ENCODE measurements around the gene KIZ. TPM values are rescaled to one million over a fixed set of nuclear protein-coding genes. Genes with fewer than 3 reads are reported as not detected.

KIZ gene
- total RNA-seq, 1 donor from 2014 or later: 15.0 TPM

- no peak for DNase-seq (ENCODE audit: low spot score)
- TF ChIP-seq CTCF (IDR thresholded peaks at IDR 0.05; ENCODE audit: unreplicated experiment): no peak
- no peaks in the 10 kb centered on the region for H3K9me3 Mint-ChIP-seq (ENCODE audit: unreplicated experiment)
- H3K27ac Mint-ChIP-seq (ENCODE audit: unreplicated experiment): no peak overlapping the region
- no peaks in the 10 kb centered on the region for H3K27me3 Mint-ChIP-seq (ENCODE audit: unreplicated experiment)
- H3K4me1 Mint-ChIP-seq (ENCODE audit: unreplicated experiment): no peaks in the 10 kb centered on the region
- no peaks in the 10 kb centered on the region for H3K36me3 Mint-ChIP-seq (ENCODE audit: low read depth, unreplicated experiment)
- no peak overlapping the region for H3K4me3 Mint-ChIP-seq (ENCODE audit: unreplicated experiment)
Observed at GRCh38 chr20:21143194-21143890, 17.5 kb downstream of the KIZ start.

- Mint-ChIP-seq H3K27me3 (ENCODE audit: unreplicated experiment) (no peaks in the 10 kb centered on the region), H3K27ac (ENCODE audit: unreplicated experiment) (no peak overlapping the region), H3K4me3 (ENCODE audit: unreplicated experiment) (no peak overlapping the region), H3K4me1 (ENCODE audit: unreplicated experiment) (no peaks in the 10 kb centered on the region), H3K36me3 (ENCODE audit: low read depth, unreplicated experiment) (no peaks in the 10 kb centered on the region), H3K9me3 (ENCODE audit: unreplicated experiment) (no peaks in the 10 kb centered on the region)
- DNase-seq (ENCODE audit: low spot score): no peak
- no peak for TF ChIP-seq CTCF (IDR thresholded peaks at IDR 0.05; ENCODE audit: unreplicated experiment)
Observed at GRCh38 chr20:21145424-21145823, 19.5 kb downstream of the KIZ start.

GRCh38 chr20:21146215-21146614 lies 20.3 kb downstream of the KIZ start:
- H3K9me3 Mint-ChIP-seq (ENCODE audit: unreplicated experiment): no peaks in the 10 kb centered on the region
- H3K4me3 Mint-ChIP-seq (ENCODE audit: unreplicated experiment): no peak overlapping the region
- no peak overlapping the region for H3K27ac Mint-ChIP-seq (ENCODE audit: unreplicated experiment)
- no peak for DNase-seq (ENCODE audit: low spot score)
- no peaks in the 10 kb centered on the region for H3K36me3 Mint-ChIP-seq (ENCODE audit: low read depth, unreplicated experiment)
- no peaks in the 10 kb centered on the region for H3K27me3 Mint-ChIP-seq (ENCODE audit: unreplicated experiment)
- no peak for TF ChIP-seq CTCF (IDR thresholded peaks at IDR 0.05; ENCODE audit: unreplicated experiment)
- H3K4me1 Mint-ChIP-seq (ENCODE audit: unreplicated experiment): no peaks in the 10 kb centered on the region

- H3K27me3 Mint-ChIP-seq (ENCODE audit: unreplicated experiment): no peaks in the 10 kb centered on the region
- H3K4me3 Mint-ChIP-seq (ENCODE audit: unreplicated experiment): no peak overlapping the region
- H3K9me3 Mint-ChIP-seq (ENCODE audit: unreplicated experiment): no peaks in the 10 kb centered on the region
- no peak for DNase-seq (ENCODE audit: low spot score)
- H3K27ac Mint-ChIP-seq (ENCODE audit: unreplicated experiment): no peak overlapping the region
- TF ChIP-seq CTCF (IDR thresholded peaks at IDR 0.05; ENCODE audit: unreplicated experiment): no peak
- no peaks in the 10 kb centered on the region for H3K4me1 Mint-ChIP-seq (ENCODE audit: unreplicated experiment)
- no peaks in the 10 kb centered on the region for H3K36me3 Mint-ChIP-seq (ENCODE audit: low read depth, unreplicated experiment)
Observed at GRCh38 chr20:21147593-21147992, 21.7 kb downstream of the KIZ start.

GRCh38 chr20:21149344-21149743 lies 23.5 kb downstream of the KIZ start:
- no peaks in the 10 kb centered on the region for H3K9me3 Mint-ChIP-seq (ENCODE audit: unreplicated experiment)
- no peak overlapping the region for H3K27ac Mint-ChIP-seq (ENCODE audit: unreplicated experiment)
- no peaks in the 10 kb centered on the region for H3K4me1 Mint-ChIP-seq (ENCODE audit: unreplicated experiment)
- DNase-seq (ENCODE audit: low spot score): no peak
- no peak overlapping the region for H3K4me3 Mint-ChIP-seq (ENCODE audit: unreplicated experiment)
- H3K36me3 Mint-ChIP-seq (ENCODE audit: low read depth, unreplicated experiment): no peaks in the 10 kb centered on the region
- TF ChIP-seq CTCF (IDR thresholded peaks at IDR 0.05; ENCODE audit: unreplicated experiment): no peak
- H3K27me3 Mint-ChIP-seq (ENCODE audit: unreplicated experiment): no peaks in the 10 kb centered on the region
